ENCODE results near the gene BANF1.

The BANF1 gene, protein sequence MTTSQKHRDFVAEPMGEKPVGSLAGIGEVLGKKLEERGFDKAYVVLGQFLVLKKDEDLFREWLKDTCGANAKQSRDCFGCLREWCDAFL

DNA sequence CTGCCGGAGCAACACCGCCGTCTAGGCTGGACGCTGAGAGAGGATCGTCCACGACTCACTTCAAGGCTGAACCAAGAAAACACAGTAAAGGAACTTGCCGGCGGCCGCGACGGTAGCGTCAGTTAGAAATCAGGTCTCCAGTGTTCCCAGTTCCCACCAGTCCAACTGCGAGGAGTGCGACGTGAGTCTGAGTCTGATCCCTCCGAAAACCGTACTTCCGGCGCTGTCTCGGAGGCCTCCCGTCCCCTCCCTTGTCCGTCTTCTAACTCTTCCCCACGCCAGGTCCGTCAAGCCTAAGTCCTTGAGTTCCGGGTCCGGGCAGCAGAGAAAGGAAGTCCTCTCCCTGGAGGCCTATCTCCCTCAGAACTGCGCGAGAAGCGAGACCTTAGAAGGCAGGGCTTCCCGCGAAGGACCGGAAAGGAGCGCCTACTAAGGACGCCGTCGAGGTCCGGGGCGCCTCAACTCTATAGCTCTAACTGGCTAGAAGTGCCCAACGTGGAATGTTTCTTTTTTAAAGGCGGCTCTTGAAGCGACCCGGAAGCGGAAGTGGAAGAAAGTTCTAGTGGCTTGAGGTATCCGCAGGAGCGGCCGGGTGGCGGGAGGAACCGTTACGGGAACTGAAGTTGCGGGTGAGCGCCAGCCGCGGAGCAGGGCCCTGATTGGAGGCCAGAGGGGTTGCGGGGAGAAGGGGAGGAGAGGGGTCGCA lies at the start of gene BANF1, which contains the start of gene EIF1AD:
BANF1 (plus strand) TSS at position 562 of the 706 bp plus-strand sequence. CDS start 748 bp downstream, outside the sequence.
EIF1AD (minus strand) TSS at position 216 of the 706 bp plus-strand sequence. CDS start 1,768 bp downstream, outside the sequence.
- intact Hi-C loops (cut with DNase I) = loop anchor here (1.0 to 5.0 kb wide), 3 partner anchors 41 to 290 kb away; partner anchors contain the start of genes GAL3ST3, KAT5 and SART1
- DNase-seq = peak; percentile 88 to 98 (median 92)

DNA sequence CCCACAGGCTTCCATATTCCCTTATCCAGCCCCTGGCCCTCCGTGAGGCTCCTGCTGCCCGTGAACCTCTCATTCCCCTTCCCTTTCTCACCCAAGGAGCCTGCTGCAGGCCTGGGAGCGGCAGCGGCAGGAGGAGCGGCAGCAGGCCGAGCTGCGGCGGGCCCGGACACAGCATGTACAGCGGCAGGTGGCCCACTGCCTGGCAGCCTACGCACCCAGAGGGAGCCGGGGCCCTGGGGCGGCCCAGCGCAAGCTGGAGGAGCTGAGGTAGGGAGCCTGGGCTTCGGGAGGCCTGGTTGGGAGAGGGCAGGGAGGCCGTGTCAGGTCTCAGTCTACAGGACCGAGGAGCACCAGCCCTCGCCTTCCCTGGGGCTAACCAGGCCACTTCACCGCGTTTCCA lies 48.8 kb upstream of the BANF1 start:
- intact Hi-C loops (cut with DNase I) = no loop called here
- DNase-seq = peak in 2 of 10 donors; percentile 37 to 81

DNA sequence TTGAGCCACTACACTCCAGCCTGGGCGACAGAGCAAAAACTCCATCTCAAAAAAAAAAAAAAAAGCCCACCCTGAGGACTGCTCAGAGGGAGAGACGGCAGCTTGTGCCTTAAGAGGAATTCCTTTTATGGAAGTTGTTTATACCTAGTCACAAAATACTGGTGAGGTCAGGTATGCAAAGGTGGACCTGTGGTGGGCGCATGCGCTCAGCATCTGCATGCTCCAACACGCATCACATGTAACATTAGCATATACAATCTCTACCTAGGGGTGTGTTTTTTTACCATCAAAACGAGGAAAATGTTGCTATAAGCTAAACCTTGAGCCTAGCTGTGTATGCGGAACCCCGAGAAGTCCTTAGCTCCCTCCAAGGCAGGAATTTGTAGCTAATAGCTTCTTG lies 47.5 kb upstream of the BANF1 start:
- intact Hi-C loops (cut with DNase I) = no loop called here
- no peak for DNase-seq

DNA sequence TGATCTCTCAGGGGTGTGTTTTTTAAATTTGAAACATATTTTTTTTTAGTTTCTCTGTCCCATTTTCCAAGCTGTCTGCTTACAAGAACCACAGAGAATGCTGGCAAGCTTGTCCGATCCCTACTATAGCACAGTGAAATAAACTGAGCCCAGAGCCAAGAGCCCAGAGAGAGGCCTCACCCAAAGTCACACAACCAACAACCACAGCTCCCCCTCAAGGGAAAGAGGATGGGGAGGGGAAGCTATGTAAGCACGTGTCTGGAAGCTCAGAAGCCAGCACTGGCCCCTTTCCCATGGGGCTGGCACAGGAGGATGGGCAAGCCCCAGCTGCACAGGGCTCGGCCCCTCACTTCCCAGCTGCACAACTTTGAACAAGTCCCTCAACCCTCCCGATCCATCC lies 44.0 kb upstream of the BANF1 start:
- intact Hi-C loops (cut with DNase I) = no loop called here
- peak in 1 of 10 donors; percentile 55 for DNase-seq

DNA sequence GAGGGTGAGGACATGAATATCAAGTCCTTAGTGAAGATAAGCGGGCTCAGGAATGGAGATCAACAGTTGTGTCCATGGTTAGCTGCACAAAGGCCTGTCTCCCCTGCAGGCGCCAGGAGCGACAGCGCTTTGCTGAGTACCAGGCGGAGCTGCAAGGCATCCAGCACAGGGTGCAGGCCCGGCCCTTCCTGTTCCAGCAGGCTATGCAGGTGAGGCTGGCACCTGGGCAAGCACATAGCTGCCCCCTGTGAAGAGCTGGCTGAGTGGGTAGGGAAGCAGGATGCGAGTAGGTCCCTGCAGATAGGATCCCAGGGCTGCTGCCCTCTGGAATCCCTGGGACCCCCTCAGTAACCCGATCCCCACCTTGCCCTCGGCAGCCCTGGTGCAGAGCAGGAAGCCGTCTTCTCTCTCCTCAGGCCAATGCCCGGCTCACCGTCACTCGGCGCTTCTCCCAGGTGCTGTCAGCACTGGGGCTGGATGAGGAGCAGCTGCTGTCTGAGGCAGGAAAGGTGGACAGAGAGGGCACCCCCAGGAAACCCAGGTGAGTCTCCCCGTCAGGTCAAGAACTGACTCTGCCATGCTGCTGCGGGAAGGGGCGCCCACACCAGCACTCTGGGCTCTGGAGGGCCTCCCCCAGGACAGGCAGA lies 43.4 kb upstream of the BANF1 start:
- peak in 1 of 10 donors; percentile 50 for DNase-seq
- intact Hi-C loops (cut with DNase I) = no loop called here

DNA sequence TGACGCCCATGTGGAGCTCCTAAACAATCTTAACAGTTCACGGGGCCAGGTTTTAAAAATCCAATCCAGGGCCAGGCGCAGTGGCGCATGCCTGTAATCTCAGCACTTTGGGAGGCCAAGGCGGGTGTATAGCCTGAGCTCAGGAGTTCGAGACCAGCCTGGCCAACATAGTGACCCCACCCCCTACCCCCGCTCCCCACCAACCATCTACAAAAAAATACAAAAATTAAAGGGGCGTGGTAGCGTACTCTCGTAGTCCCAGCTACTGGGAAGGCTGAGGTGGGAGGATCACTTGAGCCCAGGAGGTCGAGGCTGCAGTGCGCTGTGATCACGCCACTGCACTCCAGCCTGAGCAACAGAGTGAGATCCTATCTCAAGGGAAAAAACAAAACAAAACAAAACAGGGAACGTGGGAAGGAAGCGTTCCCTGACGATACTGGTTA lies 41.5 kb upstream of the BANF1 start:
- intact Hi-C loops (cut with DNase I) = loop anchor here (1.0 to 5.0 kb wide), 3 partner anchors 41 to 69 kb away; partner anchors contain the start of genes BANF1, C11orf68, CCDC85B and DRAP1
- DNase-seq = peak in 2 of 10 donors; percentile 20 to 55

DNA sequence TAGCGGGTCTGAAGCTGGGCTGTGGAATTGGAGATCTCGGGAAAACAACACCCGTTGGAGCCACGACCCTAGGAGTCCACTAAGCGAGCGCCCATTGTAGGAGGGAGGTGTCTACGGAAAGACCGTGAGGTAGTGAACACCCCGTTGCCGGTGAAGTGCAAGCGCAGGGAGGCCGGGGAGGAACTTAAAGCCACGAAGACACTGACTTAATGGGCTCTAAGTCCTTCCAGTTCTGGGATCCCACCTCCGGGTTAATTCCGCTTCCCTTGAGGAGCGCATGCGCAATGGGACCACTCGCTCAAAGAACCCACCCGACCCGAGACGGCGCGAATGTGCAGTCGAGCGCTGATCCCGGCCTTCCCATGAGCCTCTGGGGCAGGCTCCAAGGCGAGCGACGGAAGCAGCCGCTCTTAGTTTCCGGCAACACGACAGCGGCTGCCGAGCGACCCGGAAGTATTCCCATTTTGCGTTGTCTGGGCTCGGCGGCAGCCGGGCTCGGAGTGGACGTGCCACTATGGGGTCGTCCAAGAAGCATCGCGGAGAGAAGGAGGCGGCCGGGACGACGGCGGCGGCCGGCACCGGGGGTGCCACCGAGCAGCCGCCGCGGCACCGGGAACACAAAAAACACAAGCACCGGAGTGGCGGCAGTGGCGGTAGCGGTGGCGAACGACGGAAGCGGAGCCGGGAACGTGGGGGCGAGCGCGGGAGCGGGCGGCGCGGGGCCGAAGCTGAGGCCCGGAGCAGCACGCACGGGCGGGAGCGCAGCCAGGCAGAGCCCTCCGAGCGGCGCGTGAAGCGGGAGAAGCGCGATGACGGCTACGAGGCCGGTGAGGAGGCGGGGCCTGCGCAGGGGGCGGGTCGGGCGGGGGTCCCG lies 40.8 kb upstream of the BANF1 start, which contains the start of gene SART1:
SART1 (plus strand) TSS at position 468 of the 874 bp plus-strand sequence; CDS start at position 515, 47 bp downstream.
- intact Hi-C loops (cut with DNase I) = loop anchor here (1.0 to 5.0 kb wide), 3 partner anchors 41 to 69 kb away; partner anchors contain the start of genes BANF1, C11orf68, CCDC85B and DRAP1
- peak; percentile 96 to 99 (median 97) for DNase-seq

DNA sequence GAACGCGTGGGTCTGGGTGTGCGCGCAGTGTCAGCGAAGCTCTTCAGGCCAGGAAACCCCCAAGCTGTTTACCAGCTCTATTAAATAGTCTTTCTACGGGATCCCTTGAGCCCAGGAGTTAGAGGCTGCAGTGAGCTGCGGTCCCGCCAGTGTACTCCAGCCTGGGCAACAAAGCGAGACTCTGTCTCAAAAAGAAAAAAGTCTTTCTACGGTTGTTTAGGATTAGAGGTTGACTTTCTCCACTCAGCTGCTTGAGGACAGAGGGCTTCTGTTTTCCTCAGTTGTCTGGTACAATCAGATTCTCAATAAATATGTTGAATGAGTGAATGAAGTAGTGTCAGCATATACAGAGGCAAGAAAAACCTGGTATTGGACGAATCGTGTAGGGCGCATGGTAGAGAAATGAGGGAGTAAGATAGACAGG lies 40.1 kb upstream of the BANF1 start:
- DNase-seq = no peak
- intact Hi-C loops (cut with DNase I) = loop anchor here (5.0 kb wide), 1 partner anchor 70 kb away; the partner anchor contains the start of gene CCDC85B

DNA sequence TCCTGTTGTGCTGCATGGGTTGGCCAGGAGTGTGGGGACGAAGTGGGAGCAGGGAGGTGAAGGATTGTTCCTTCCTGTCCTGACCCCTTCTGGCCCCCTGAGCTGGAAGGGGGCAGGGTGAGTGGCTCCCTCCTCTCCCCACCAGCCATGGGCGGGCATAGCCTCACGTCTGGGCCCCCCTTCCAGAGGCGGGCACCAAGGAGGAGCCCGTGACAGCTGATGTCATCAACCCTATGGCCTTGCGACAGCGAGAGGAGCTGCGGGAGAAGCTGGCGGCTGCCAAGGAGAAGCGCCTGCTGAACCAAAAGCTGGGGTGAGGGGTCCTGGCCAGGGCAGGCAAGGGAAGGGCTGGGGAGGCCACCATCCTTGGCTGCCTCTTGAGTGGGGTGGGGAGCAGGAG lies 37.4 kb upstream of the BANF1 start:
- DNase-seq = peak in 2 of 10 donors; percentile 20 to 75
- intact Hi-C loops (cut with DNase I) = loop anchor here (5.0 kb wide), 1 partner anchor 73 kb away; the partner anchor contains the start of gene CCDC85B

DNA sequence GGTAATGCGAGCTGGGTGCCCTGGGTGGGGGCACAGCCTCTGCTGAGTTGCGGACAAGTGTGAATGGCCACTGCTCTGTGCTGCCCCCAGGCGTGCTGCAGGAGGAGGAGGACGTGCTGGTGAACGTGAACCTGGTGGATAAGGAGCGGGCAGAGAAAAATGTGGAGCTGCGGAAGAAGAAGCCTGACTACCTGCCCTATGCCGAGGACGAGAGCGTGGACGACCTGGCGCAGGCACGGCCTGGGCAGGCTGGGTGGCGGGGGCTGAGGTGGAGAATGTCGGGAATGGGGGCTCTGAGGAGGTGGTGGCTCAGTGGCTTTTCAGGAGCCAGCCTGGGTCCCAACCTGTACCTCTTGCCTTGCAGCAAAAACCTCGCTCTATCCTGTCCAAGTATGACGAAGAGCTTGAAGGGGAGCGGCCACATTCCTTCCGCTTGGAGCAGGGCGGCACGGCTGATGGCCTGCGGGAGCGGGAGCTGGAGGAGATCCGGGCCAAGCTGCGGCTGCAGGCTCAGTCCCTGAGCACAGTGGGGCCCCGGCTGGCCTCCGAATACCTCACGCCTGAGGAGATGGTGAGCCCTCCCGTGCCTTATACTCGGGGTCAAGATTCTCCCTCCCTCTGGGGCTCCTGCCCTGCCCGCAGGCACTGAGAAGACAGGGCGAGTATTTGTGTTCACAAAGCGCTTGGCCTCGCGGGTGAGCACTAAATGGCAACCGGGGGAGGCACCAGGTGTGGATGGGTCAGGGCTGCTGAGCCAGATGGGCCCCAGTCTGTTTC lies 36.1 kb upstream of the BANF1 start:
- peak in 2 of 10 donors; percentile 61 to 67 for DNase-seq
- intact Hi-C loops (cut with DNase I) = no loop called here

DNA sequence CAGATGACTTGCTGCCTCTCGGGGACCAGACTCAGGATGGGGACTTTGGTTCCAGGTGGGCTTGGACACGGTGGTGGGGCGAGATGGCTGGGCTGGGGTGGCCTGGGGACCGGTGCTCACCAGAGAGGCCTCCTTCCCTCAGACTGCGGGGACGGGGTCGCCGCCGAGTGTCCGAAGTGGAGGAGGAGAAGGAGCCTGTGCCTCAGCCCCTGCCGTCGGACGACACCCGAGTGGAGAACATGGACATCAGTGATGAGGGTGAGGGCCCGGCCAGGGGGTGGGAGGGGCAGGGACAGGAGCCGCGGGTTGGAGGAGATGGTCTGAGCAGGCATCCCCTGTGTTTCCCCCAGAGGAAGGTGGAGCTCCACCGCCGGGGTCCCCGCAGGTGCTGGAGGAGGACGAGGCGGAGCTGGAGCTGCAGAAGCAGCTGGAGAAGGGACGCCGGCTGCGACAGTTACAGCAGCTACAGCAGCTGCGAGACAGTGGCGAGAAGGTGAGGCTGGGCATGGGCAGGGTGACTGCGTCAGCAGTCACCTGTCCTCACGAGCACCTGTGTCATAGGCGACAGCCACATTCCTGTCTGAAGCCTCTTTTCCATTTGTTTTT lies 34.9 kb upstream of the BANF1 start:
- peak in 1 of 10 donors; percentile 67 for DNase-seq
- intact Hi-C loops (cut with DNase I) = no loop called here

DNA sequence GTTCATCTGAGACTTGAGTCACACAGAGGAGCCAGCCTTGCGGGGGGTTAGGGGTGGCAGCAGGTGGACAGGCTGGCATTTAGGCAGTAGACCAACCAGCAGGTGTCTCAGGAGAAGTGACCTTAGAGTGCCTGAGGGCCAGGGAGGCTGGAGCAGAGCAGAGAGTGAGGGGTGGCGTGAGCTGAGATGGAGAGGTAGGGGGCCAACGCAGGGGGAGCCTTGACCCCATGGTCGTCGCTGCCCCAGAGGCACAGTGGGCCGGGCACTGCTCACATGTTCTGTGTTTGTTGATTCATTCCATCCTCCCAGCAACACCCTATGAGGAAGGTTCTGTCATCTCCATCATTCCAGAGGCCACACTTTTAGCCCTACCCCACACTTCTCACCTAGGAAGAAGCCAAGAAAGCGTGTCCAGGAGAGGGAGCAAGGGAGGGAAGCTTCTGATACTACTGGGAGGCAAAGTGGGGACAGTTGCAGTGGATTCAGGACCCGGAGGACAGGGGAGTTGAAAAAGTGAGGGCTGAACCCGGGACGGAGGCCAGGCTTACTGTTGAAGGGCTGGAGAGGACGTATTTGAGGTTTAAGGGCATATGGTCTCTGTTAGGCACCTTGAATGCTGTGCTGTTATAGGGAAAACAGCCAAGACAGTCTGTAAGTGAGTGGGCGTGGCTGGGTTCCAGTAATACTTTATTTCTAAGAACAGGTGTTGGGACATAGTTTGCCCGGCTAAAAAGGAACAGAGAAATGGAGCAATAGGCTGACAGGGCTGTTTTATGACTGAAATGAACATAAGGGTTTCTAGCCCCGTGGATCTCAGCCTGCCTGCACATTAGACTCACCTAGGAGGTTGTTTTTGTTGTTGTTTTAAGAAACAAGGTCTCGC lies 33.5 kb upstream of the BANF1 start:
- DNase-seq = peak in 3 of 10 donors; percentile 42 to 69 (median 52)
- intact Hi-C loops (cut with DNase I) = no loop called here

DNA sequence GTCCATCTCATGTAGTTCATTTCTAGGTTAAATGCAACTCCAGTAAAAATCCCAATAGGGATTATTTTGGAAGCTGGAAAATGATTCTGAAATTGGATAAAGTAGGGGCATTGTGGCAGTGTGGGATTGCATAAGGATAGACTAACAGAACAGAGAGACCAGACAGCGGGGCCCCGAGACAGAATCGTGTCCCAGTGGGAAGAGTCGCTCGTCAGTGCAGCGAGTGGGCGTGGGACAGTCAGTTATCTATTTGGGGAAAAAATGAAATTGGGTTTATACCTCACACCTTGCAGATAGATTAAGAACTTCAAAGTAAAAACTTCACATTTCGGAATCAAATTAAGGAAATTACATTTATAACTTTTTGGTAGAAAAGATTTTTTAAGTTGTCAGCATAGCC lies 30.2 kb upstream of the BANF1 start:
- DNase-seq = peak in 2 of 10 donors; percentile 62 to 73
- intact Hi-C loops (cut with DNase I) = no loop called here

DNA sequence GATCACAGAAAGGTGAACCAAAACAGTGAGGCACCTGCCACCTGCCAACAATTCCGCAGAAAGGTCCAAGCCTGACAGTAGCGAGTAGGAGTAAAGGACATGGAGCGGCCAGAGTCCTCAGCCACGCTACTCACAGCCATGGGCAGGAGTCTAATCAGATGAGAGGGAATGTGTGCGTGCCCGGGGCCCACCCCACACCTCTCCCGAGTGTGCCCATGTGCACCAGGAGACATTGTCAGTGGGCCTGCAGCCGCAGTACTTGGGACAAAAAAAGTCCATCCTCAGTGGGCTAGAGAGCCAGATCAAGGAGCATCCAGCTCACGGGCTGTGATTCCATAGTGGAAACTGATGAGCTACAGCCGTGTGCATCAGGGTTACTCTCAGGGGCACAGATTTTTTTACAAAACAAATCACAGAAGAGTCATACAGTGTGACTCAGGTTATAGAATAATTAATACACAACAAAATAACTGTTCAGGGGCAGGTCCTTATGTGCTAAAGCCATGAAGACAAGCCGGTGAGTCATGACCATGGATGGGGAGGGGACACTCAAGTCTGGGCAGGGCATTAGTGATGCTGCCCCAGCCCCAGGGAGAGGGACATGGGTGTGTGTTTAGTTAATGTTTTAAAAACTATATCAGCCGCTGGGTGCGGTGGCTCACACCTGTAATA lies 28.7 kb upstream of the BANF1 start:
- DNase-seq = peak in 2 of 10 donors; percentile 4 to 42
- intact Hi-C loops (cut with DNase I) = no loop called here

DNA sequence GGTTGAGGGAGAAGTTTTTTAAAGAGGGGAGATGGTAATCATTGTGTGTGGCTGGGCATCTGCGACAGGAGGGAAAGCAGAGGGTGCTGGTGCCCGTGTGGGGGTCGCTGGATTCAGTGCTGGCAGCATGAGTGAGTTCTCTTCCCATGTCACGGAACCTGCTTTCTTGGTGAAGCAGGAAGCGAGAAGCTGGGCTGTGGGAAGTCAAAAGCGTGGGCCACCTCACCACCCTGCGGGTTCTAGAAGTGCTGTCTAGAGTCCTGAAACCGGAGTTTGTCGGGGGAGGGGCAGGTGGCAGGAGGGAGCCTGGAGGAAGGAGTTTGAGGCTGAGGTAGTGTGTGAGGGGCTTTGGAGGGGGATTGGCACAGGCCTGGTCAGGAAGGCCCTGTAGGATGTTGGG lies 26.5 kb upstream of the BANF1 start:
- DNase-seq = peak in 3 of 10 donors; percentile 24 to 69 (median 39)
- intact Hi-C loops (cut with DNase I) = no loop called here

DNA sequence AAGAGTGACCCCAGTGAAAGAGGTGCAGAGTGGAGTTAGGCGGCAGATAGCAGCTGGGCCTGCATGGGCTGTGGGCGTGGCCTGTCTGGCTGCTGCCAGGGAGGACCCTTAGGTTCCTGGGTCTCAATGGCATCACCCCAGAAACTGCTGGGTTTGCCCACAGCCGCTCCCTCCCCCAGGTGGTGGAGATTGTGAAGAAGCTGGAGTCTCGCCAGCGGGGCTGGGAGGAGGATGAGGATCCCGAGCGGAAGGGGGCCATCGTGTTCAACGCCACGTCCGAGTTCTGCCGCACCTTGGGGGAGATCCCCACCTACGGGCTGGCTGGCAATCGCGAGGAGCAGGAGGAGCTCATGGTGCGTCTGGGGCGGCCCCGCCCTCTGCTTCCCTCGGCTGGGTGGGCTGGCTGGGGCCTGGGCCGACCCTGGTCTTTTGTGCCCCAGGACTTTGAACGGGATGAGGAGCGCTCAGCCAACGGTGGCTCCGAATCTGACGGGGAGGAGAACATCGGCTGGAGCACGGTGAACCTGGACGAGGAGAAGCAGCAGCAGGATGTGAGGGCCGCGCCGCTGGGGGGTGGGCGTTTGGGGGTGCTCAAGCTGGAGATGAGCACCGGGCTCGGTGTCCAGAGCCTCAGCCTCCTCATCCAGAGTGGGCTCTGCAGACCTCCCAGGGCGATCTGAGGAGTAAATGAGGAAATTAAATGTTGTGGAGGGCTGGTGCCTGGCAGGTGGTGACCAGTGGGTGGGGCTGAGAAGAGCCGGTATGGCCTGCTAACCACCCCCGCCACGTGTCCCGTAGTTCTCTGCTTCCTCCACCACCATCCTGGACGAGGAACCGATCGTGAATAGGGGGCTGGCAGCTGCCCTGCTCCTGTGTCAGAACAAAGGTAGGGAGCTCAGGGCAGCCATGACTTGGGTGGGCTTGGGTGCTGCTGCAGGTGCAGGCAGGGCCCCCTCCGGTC lies 25.8 kb upstream of the BANF1 start:
- peak in 3 of 10 donors; percentile 68 to 85 (median 79) for DNase-seq
- intact Hi-C loops (cut with DNase I) = no loop called here

Data from posterior cingulate gyrus (tissue), 11 donors.